CD4-positive, alpha-beta T cell treated with Interleukin-10 for 1 hour (primary cell): ENCODE data around the gene ZNF276.
"Not testable (repeated sequence)": the region's sequence is repeated elsewhere in the genome, so short reads cannot be mapped to it uniquely, and the experiment has no call there.

ENCODE experiments used
- DNase-seq: peaks from one replicate; pipeline ENCODE4 v3.0.0-alpha.2; 2020

Gene ZNF276

GRCh38 chr16:89738538-89739317, 17.4 kb downstream of the ZNF276 start:
- no peak for DNase-seq

GRCh38 chr16:89739383-89739782, 18.0 kb downstream of the ZNF276 start:
- DNase-seq, result no peak

- DNase-seq, result no peak
These were observed 20.1 kb downstream of the ZNF276 start for GRCh38 chr16:89741342-89742014.

- no peak for DNase-seq
These were observed 21.6 kb downstream of the ZNF276 start for GRCh38 chr16:89742948-89743347.

- DNase-seq, result no peak
These were observed 23.5 kb downstream of the ZNF276 start for GRCh38 chr16:89744813-89745212.

- DNase-seq, result no peak
These were observed 24.7 kb downstream of the ZNF276 start for GRCh38 chr16:89746043-89746442.

GRCh38 chr16:89748076-89748475, 26.7 kb downstream of the ZNF276 start:
- DNase-seq, result no peak

GRCh38 chr16:89748921-89749320, 27.6 kb downstream of the ZNF276 start:
- no peak for DNase-seq

- DNase-seq, result no peak
These were observed 28.3 kb downstream of the ZNF276 start for GRCh38 chr16:89749637-89750036.

GRCh38 chr16:89759746-89760340, 38.5 kb downstream of the ZNF276 start:
- peak; percentile 35 for DNase-seq

GRCh38 chr16:89761304-89761922, 40.1 kb downstream of the ZNF276 start:
- DNase-seq, result peak; percentile 36

- peak; percentile 66 for DNase-seq
These were observed 43.4 kb downstream of the ZNF276 start for GRCh38 chr16:89764711-89765201.

GRCh38 chr16:89765292-89765830, 44.0 kb downstream of the ZNF276 start:
- no peak for DNase-seq

GRCh38 chr16:89770367-89770766, 49.0 kb downstream of the ZNF276 start:
- DNase-seq, result no peak

- DNase-seq, result no peak
These were observed 53.9 kb downstream of the ZNF276 start for GRCh38 chr16:89775223-89775622.

- not testable (repeated sequence) for DNase-seq
These were observed 56.9 kb downstream of the ZNF276 start for GRCh38 chr16:89778211-89778610.

GRCh38 chr16:89779231-89779908, 58.0 kb downstream of the ZNF276 start:
- DNase-seq, result no peak

- DNase-seq, result no peak
These were observed 58.6 kb downstream of the ZNF276 start for GRCh38 chr16:89779909-89780305.

- DNase-seq, result no peak
These were observed 61.2 kb downstream of the ZNF276 start for GRCh38 chr16:89782489-89782888.

GRCh38 chr16:89783952-89784351, 62.6 kb downstream of the ZNF276 start:
- not testable (repeated sequence) for DNase-seq

GRCh38 chr16:89784406-89784805, 63.1 kb downstream of the ZNF276 start:
- peak; percentile 44 for DNase-seq

- peak; percentile 69 for DNase-seq
These were observed 64.3 kb downstream of the ZNF276 start for GRCh38 chr16:89785523-89786155.
